GM21526 (cell line): ENCODE measurements around the gene SLC24A4.
A peak's percentile ranks its signal among the peaks of the same experiment; 100 is the strongest.
"Not testable (repeated sequence)": the region's sequence is repeated elsewhere in the genome, so short reads cannot be mapped to it uniquely, and the experiment has no call there.

ENCODE experiments used
- ATAC-seq: cut with Tn5 transposase; IDR thresholded peaks from one replicate; pipeline ENCODE4 v1.9.1; 2021; ENCODE audit warnings: moderate library complexity; ENCODE audit not compliant: unreplicated experiment, low FRiP score

SLC24A4 gene

GRCh38 chr14:92400579-92401444 lies 77.8 kb downstream of the SLC24A4 start:
- peak; percentile 79 for ATAC-seq

- ATAC-seq, result no peak
Observed at GRCh38 chr14:92401561-92401960, 78.6 kb downstream of the SLC24A4 start.

- not testable (repeated sequence) for ATAC-seq
Observed at GRCh38 chr14:92402500-92402899, 79.5 kb downstream of the SLC24A4 start.

DNA sequence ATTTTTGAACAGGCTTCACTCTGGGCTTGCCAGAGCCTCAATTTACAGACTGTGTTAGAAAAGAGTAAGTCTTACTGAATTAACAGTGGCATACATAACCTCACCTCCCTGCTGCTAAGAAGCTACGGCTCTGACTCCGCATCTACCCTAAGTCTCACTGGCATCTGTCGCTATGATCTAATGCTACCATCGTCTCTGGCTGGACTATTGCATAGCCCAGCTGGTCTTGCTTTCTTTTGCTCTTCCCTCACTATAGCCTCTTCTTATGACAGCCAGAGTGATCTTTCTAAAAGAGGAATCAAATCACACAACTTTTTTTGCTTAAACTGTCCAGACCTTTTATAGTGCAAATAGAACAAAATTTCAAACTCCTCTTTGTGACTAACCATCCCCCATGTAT lies 81.1 kb downstream of the SLC24A4 start:
- no peak for ATAC-seq

DNA sequence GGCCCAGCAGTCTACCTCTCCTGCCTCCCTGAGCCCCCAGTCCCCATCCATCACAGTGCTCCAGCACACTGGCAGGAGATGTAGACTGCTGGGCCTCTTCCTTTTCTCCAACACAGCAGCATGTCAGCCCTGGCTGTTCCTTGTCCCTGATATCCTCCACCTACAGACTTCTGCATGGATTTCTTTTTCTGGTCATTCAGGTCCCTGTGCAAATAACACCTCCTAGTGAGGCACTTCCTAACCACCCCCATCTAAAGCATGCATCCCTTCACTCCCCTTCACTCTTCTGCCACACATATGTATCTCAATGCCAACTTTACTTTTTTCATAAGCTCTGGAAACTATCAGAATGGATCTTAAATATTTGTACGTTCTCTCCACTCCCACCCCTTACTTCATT lies 81.5 kb downstream of the SLC24A4 start:
- ATAC-seq, result no peak

DNA sequence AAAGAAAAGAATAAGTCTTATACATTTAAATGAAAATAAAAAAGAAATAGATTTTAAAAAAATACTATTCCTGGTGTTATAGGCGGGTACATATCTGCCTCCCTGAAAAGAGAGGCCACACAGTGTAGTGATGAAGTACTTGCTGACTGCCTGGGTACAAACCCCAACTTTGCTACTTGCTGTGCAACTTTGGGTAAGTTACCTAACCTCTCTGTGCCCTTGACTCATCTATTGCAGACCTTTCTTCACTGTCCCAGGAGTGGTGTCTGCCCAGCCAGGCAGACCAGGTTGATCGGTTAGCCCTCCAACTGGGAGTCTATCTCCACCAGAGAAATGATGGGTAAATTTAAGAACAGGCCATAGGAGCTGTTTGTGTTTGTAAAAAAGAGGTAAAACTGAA lies 82.0 kb downstream of the SLC24A4 start:
- no peak for ATAC-seq

- ATAC-seq, result no peak
Observed at GRCh38 chr14:92407410-92407809, 84.4 kb downstream of the SLC24A4 start.

DNA sequence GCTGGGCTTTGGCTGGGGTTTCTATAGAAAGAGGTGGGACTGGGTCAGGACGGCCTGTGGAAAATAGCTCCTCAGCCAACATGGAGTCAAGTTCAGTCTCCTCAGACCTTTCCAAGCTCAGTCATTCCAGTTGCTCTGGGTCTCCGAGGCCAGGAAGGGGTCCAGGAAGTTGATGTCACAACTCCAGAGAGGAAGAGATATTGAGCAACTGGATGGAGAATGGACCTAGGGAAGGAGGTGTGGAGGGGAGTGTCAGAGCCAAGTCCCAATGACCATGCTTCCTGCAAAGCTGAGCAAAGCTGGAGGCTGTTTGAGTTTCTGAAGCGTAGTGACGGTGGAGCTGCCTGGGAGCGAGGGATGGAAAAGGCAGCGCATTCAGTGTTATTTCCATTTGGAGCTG lies 86.1 kb downstream of the SLC24A4 start:
- ATAC-seq, result no peak

GRCh38 chr14:92411135-92411534 lies 88.2 kb downstream of the SLC24A4 start:
- no peak for ATAC-seq

GRCh38 chr14:92411941-92412340 lies 89.0 kb downstream of the SLC24A4 start:
- no peak for ATAC-seq

- ATAC-seq, result no peak
Observed at GRCh38 chr14:92412912-92413311, 89.9 kb downstream of the SLC24A4 start.

GRCh38 chr14:92413379-92413778 lies 90.4 kb downstream of the SLC24A4 start:
- ATAC-seq, result no peak

GRCh38 chr14:92414690-92415445 lies 91.9 kb downstream of the SLC24A4 start:
- no peak for ATAC-seq

- ATAC-seq, result no peak
Observed at GRCh38 chr14:92415969-92416368, 93.0 kb downstream of the SLC24A4 start.

DNA sequence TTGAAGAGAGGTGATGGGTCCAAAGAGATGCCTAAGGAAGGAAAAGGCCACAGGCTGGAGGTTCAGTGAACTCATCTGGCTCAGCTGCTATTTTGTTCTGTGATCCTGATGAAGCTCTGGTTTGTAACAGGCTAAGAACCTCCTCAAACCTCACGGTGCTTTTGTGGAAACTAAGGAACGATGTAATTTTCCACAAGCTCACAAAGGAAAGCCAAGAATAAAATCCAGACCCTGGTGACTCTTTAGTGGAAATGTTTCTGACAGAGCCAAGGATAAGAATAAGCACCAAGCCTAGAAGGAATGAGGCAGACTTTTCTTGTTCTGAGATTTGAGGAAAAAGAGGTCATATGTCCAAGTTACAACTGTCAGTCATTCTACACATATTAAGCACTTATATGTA lies 93.6 kb downstream of the SLC24A4 start:
- ATAC-seq, result no peak

- ATAC-seq, result no peak
Observed at GRCh38 chr14:92417759-92418158, 94.8 kb downstream of the SLC24A4 start.

DNA sequence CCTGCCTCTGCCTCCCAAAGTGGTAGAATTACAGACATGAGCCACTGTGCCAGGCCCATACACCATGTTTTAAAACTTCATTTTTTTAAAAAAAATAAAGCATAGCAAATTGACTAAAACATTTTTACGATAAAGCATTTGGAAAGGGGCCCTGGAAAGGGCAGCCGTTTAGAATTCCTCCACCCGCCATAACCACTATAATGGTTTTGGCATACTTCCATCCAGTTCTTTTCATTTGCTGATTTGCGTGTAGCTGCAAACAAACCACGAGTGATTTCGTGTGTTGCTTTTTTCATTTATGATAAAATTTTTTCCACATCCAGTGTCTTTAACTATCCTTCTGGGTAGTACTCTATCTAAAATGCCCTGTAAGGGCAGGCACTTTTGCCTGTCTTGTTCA lies 98.8 kb downstream of the SLC24A4 start:
- ATAC-seq, result no peak

DNA sequence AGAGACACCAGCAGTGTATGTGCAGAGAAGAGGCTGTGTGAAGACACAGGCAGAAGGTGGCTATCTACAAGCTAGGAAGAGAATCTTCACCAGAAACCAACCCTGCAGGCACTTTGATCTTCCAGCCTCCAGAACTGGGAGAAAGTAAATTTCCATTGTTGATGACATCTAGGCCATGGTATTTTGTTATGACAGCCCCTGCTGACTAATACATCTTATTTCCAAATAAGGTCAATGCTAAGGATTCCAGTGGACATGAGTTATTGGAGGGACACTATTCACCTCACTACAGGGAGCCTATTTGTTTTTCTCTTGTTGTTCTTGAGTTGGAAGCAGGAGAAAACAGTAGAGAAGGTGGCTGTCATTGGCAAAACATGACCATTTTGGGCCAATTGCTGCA lies 102.1 kb downstream of the SLC24A4 start:
- ATAC-seq, result no peak

GRCh38 chr14:92426237-92426636 lies 103.3 kb downstream of the SLC24A4 start:
- no peak for ATAC-seq

DNA sequence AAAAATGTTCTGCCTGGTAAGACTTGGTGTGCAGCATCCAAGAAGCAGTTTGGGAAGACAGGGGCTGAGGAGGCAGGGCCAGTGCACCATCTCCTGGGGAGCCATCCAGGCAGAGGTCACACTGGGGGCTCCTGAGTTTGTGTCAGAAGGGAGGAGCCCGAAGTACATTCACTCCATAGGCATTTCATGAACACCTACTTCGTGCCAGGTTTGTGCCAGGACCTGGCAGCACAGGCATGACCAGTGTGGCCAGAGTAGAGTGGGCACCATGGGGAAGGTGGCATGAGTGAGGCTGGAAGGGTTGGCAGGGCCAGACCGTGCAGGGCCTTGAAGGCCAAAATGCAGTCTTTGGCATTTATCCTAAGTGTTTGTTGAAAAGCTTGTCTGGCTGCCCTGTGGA lies 104.1 kb downstream of the SLC24A4 start:
- no peak for ATAC-seq

- ATAC-seq, result no peak
Observed at GRCh38 chr14:92430686-92431085, 107.7 kb downstream of the SLC24A4 start.

GRCh38 chr14:92431199-92431725 lies 108.3 kb downstream of the SLC24A4 start:
- no peak for ATAC-seq
